HepG2 (cell line): ENCODE measurements around the gene FHDC1. TPM values are rescaled to one million over a fixed set of nuclear protein-coding genes. Genes with fewer than 3 reads are reported as not detected.

Source experiments
- ATAC-seq: fragments of 200-7000 bp; cut with Tn5 transposase; 3 replicates; pipeline ENCODE4 v1.9.1; 2020; ENCODE audit warnings: mild to moderate bottlenecking, moderate library complexity
- BruUV-seq: library from RNA; stranded (reverse); fragments of 400-500 nt; replicated peaks from 2 replicates; lab custom pipeline; 2021; lab: Mats Ljungman, UMichigan
- CTCF ChIA-PET: fragments of 300-600 bp; formaldehyde crosslinking; extraction: SDS; loops from one replicate; lab custom pipeline; 2021; ENCODE audit warnings: low total read pairs, inconsistent platforms, low intra/inter-chr PET ratio; lab: Yijun Ruan, JAX
- POLR2A ChIA-PET: fragments of 350-600 bp; sonication (Branson Sonifier 250); formaldehyde crosslinking; loops from one replicate; lab custom pipeline; 2020; ENCODE audit warnings: antibody characterized with exemption, inconsistent platforms; lab: Yijun Ruan, JAX
- DNase-seq: peaks from one replicate; pipeline ENCODE4 v3.0.0-alpha.2; 2015; ENCODE audit warnings: low spot score
- FAIRE-seq: peaks from 3 replicates; lab custom pipeline; 2011; peaks lifted over from hg19 to GRCh38; lab: Jason Lieb, UNC
- H2AFZ ChIP-seq: one replicate; pipeline ENCODE4 v1.6.1; 2011; ENCODE audit warnings: low read length, inconsistent platforms
- H3K27ac ChIP-seq: fragments of 300-600 bp; 3 replicates; pipeline ENCODE4 v1.8.0; 2011; ENCODE audit warnings: mixed run types, mild to moderate bottlenecking, mixed read lengths, low read length, inconsistent platforms; ENCODE audit not compliant: insufficient read depth; ENCODE audit errors: extremely low read length
- H3K27me3 ChIP-seq, 2 experiments: fragments of 200-600 bp in 1 of 2; 2 replicates in 1 of 2; 3 replicates in 1 of 2; pipeline versions ENCODE4 v1.6.0 to v1.8.0; 2011; ENCODE audit warnings: low read length in 2 of 2, mild to moderate bottlenecking in 2 of 2, moderate library complexity in 2 of 2, inconsistent platforms in 1 of 2; ENCODE audit not compliant: insufficient read depth in 2 of 2, control insufficient read depth in 1 of 2
- H3K36me3 ChIP-seq, 2 experiments: fragments of 200-600 bp in 1 of 2; replicated peaks in 1 of 2; 2 replicates in 1 of 2; 3 replicates in 1 of 2; pipeline versions ENCODE4 v1.5.1 to v1.8.0; 2011; ENCODE audit warnings: low read length in 2 of 2, inconsistent platforms in 1 of 2; ENCODE audit not compliant: insufficient read depth in 2 of 2, control insufficient read depth in 1 of 2
- H3K4me1 ChIP-seq: 2 replicates; pipeline ENCODE4 v1.5.1; 2012; ENCODE audit warnings: low read length, inconsistent platforms; ENCODE audit not compliant: insufficient read depth
- H3K4me2 ChIP-seq: 2 replicates; pipeline ENCODE4 v1.6.0; 2011; ENCODE audit warnings: low read depth, low read length, inconsistent platforms
- H3K4me3 ChIP-seq, 3 experiments: fragments of 200-600 bp in 1 of 3; sonication (generic), shearing (Covaris generic) in 1 of 3; replicated peaks in 1 of 3; 2 replicates each; pipeline ENCODE4 v1.5.1; 2011 to 2016; ENCODE audit warnings: low read length in 3 of 3, inconsistent platforms in 2 of 3, low read depth in 2 of 3, mild to moderate bottlenecking in 2 of 3, control low read depth in 1 of 3, mixed read lengths in 1 of 3; ENCODE audit not compliant: insufficient read depth in 1 of 3
- H3K79me2 ChIP-seq: one replicate; pipeline ENCODE4 v1.6.1; 2011; ENCODE audit warnings: low read length, inconsistent platforms; ENCODE audit not compliant: insufficient read depth
- H3K9ac ChIP-seq: 2 replicates; pipeline ENCODE4 v1.6.0; 2011; ENCODE audit warnings: mild to moderate bottlenecking, low read depth, low read length, inconsistent platforms; ENCODE audit not compliant: insufficient read depth
- H3K9me3 ChIP-seq: 2 replicates; pipeline ENCODE4 v1.5.1; 2012; ENCODE audit warnings: mild to moderate bottlenecking, low read length
- H4K20me1 ChIP-seq: 2 replicates; pipeline ENCODE4 v1.6.0; 2011; ENCODE audit warnings: inconsistent platforms, mild to moderate bottlenecking, low read length, moderate library complexity; ENCODE audit not compliant: insufficient read depth
- ISL2 ChIP-seq: sonication (generic); formaldehyde crosslinking; IDR thresholded peaks from 2 replicates; pipeline ENCODE4 v1.5.0; 2020; ENCODE audit warnings: missing genetic modification reagents
- MTA1 ChIP-seq: sonication (generic); formaldehyde crosslinking; IDR thresholded peaks from 2 replicates; pipeline ENCODE4 v1.4.0; 2020; ENCODE audit warnings: missing genetic modification reagents, mild to moderate bottlenecking, borderline replicate concordance
- PLSCR1 ChIP-seq: sonication (generic); formaldehyde crosslinking; IDR thresholded peaks from 2 replicates; pipeline ENCODE4 v1.5.0; 2020; ENCODE audit warnings: missing genetic modification reagents, mild to moderate bottlenecking, borderline replicate concordance
- U2AF2 ChIP-seq: fragments of 200-400 bp; formaldehyde crosslinking; IDR thresholded peaks from 2 replicates; pipeline ENCODE4 v1.6.1; 2017; ENCODE audit warnings: low read depth, mild to moderate bottlenecking, low read length
- ZFP1 ChIP-seq: IDR thresholded peaks from 2 replicates; pipeline ENCODE4 v1.6.1; 2016
- ZNF232 ChIP-seq: sonication (generic); formaldehyde crosslinking; IDR thresholded peaks from 2 replicates; pipeline ENCODE4 v1.4.0; 2020; ENCODE audit warnings: missing genetic modification reagents, borderline replicate concordance
- ZNF501 ChIP-seq: sonication (generic); formaldehyde crosslinking; IDR thresholded peaks from 2 replicates; pipeline ENCODE4 v1.5.1; 2020; ENCODE audit warnings: mild to moderate bottlenecking, moderate library complexity, missing genetic modification reagents
- ZNF816 ChIP-seq: sonication (generic); formaldehyde crosslinking; IDR thresholded peaks from 2 replicates; pipeline ENCODE4 v1.8.0; 2022; ENCODE audit warnings: missing genetic modification reagents, mild to moderate bottlenecking, borderline replicate concordance
- WGBS: methylation state at CpG from one replicate; pipeline ENCODE4 v1.1.6; 2017; ENCODE audit warnings: low lambda C conversion rate; 5-methylcytosine and 5-hydroxymethylcytosine counted together
- in situ Hi-C: cut with HindIII; loops from 2 replicates; pipeline ENCODE4 v1.10.0; 2017; ENCODE audit warnings: low pct_unique_long_range_greater_than_20kb; ENCODE audit not compliant: extremely low pct_ligation_motif_present
- intact Hi-C: fragments of 100-400 bp; cut with micrococcal nuclease; formaldehyde crosslinking; loops from one replicate; pipeline ENCODE4 v1.10.0; 2022; ENCODE audit not compliant: unreplicated experiment
- polyA plus RNA-seq, 8 experiments: library from polyadenylated mRNA; depleted of rRNA in 3 of 8; stranded (reverse) in 7 of 8; unstranded in 1 of 8; fragments of >200 nt; fragmentation: Illumina TruSeq in 4 of 8; extraction: Trizol in 4 of 8; gene quantifications; 2 replicates each; pipeline versions ENCODE4 v1.2.1 to v1.2.3, GENCODE V29; 2011 to 2016; ENCODE audit warnings: low read depth in 4 of 8, missing spikeins in 1 of 8, mixed read lengths in 1 of 8; ENCODE audit not compliant: insufficient read depth in 1 of 8
- total RNA-seq, 5 experiments: library from RNA; depleted of rRNA; stranded (reverse); fragments of >200 nt; fragmentation: Illumina TruSeq; extraction: Trizol; gene quantifications; 2 replicates each; pipeline ENCODE4 v1.2.3, GENCODE V29; 2016; ENCODE audit warnings: low read depth in 1 of 5

Gene FHDC1
- total and polyA plus RNA-seq, 2 of the 13 experiments (the other 11 are each of a cell fraction or from before 2014, with no cell fraction given) = 0.07 to 0.15 TPM

GRCh38 chr4:152892974-152893373 is 43.1 kb upstream of the FHDC1 start:
- H3K4me2 ChIP-seq = no peak overlapping the region
- BruUV-seq = no TSS peak
- H3K4me3 ChIP-seq = no peak overlapping the region
- H3K9me3 ChIP-seq = no peaks in the 10 kb centered on the region
- no peak overlapping the region for H3K27ac ChIP-seq
- FAIRE-seq = no peak
- no peak overlapping the region for H2AFZ ChIP-seq
- H3K4me1 ChIP-seq = no peaks in the 10 kb centered on the region
- ChIA-PET POLR2A (no interaction called here), CTCF (no interaction called here)
- H4K20me1 ChIP-seq = no peaks in the 10 kb centered on the region
- intact Hi-C loops = no loop called here
- WGBS = 96% methylated on average over 2 of the region's 2 CpGs
- in situ Hi-C loops = no loop called here
- no peak overlapping the region for H3K9ac ChIP-seq
- TF ChIP-seq ZFP1 (CRISPR knock-in tag) (no peak), ZNF501 (CRISPR knock-in tag) (no peak), PLSCR1 (CRISPR knock-in tag) (no peak), MTA1 (CRISPR knock-in tag) (no peak), ZNF816 (CRISPR knock-in tag) (no peak), ZNF232 (CRISPR knock-in tag) (no peak), U2AF2 (no peak)
- no peaks in the 10 kb centered on the region for H3K27me3 ChIP-seq
- no peak for ATAC-seq
- no peak for DNase-seq
- H3K79me2 ChIP-seq = no peaks in the 10 kb centered on the region
- H3K36me3 ChIP-seq = peaks cover 2 to 6% of the 10 kb centered on the region in 2 experiments; a peak in 3 of 5 replicates

GRCh38 chr4:152894673-152895072 is 41.5 kb upstream of the FHDC1 start:
- no peak for DNase-seq
- Histone ChIP-seq H3K9ac (no peak overlapping the region), H3K27me3 (no peaks in the 10 kb centered on the region), H2AFZ (no peak overlapping the region), H3K4me1 (no peaks in the 10 kb centered on the region), H3K4me2 (no peak overlapping the region), H3K36me3 (peaks cover 2 to 4% of the 10 kb centered on the region in 2 experiments; a peak in 3 of 5 replicates), H3K27ac (no peak overlapping the region), H3K4me3 (no peak overlapping the region), H4K20me1 (no peaks in the 10 kb centered on the region), H3K9me3 (no peaks in the 10 kb centered on the region), H3K79me2 (no peaks in the 10 kb centered on the region)
- POLR2A ChIA-PET = no interaction called here
- intact Hi-C loops (no loop called here), in situ Hi-C loops (no loop called here)
- no peak for ATAC-seq
- no peak for FAIRE-seq
- TF ChIP-seq ISL2 (CRISPR knock-in tag) = no peak
- CTCF ChIA-PET = no interaction called here
- 93% methylated on average over 1 of the region's 1 CpG for WGBS
- BruUV-seq = no TSS peak
